SK-N-SH treated with all-trans-retinoic acid at 6 μM for 48 hours (cell line): ENCODE results near the gene SCRN1.
A peak's percentile ranks its signal among the peaks of the same experiment; 100 is the strongest.

Experiments
- ATAC-seq: fragments of 200-7000 bp; cut with Tn5 transposase; 3 replicates; pipeline ENCODE4 v1.9.1; 2020; ENCODE audit warnings: mild to moderate bottlenecking, moderate library complexity
- ARNTL ChIP-seq: fragments of 450-650 bp; formaldehyde crosslinking; IDR thresholded peaks from 2 replicates; pipeline ENCODE4 v1.5.0; 2020; ENCODE audit warnings: low read depth, mild to moderate bottlenecking, moderate library complexity, borderline replicate concordance
- BACH2 ChIP-seq: fragments of 250-450 bp; sonication (Bioruptor Pico); IDR thresholded peaks from 2 replicates; pipeline ENCODE4 v1.9.0; 2021; ENCODE audit warnings: mild to moderate bottlenecking, borderline replicate concordance
- CREB5 ChIP-seq: fragments of 250-450 bp; sonication (Bioruptor Pico); IDR thresholded peaks from 2 replicates; pipeline ENCODE4 v1.5.1; 2020; ENCODE audit warnings: low read depth, mild to moderate bottlenecking, moderate library complexity
- CSDC2 ChIP-seq: fragments of 250-450 bp; sonication (Bioruptor Pico); IDR thresholded peaks from 2 replicates; pipeline ENCODE4 v1.5.0; 2020; ENCODE audit warnings: mild to moderate bottlenecking, moderate library complexity
- CSRNP3 ChIP-seq: fragments of 250-450 bp; sonication (Bioruptor Pico); IDR thresholded peaks from 2 replicates; pipeline ENCODE4 v1.5.1; 2021; ENCODE audit warnings: mild to moderate bottlenecking, moderate library complexity
- ESRRG ChIP-seq: fragments of 250-450 bp; sonication (Bioruptor Pico); IDR thresholded peaks from 2 replicates; pipeline ENCODE4 v1.6.1; 2021; ENCODE audit warnings: mild to moderate bottlenecking
- GLIS3 ChIP-seq: fragments of 250-450 bp; sonication (Bioruptor Pico); IDR thresholded peaks from 2 replicates; pipeline ENCODE4 v1.5.0; 2020; ENCODE audit warnings: mild to moderate bottlenecking, moderate library complexity
- ISL1 ChIP-seq: fragments of 250-450 bp; sonication (Bioruptor Pico); IDR thresholded peaks from 2 replicates; pipeline ENCODE4 v2.1.2; 2022; ENCODE audit warnings: mild to moderate bottlenecking, moderate library complexity
- OSR1 ChIP-seq: fragments of 250-450 bp; sonication (Bioruptor Pico); IDR thresholded peaks from 2 replicates; pipeline ENCODE4 v1.8.0; 2022; ENCODE audit warnings: moderate library complexity, mild to moderate bottlenecking, inconsistent platforms
- PATZ1 ChIP-seq: fragments of 250-450 bp; sonication (Bioruptor Pico); IDR thresholded peaks from 2 replicates; pipeline ENCODE4 v1.8.0; 2020; ENCODE audit warnings: mild to moderate bottlenecking, moderate library complexity, borderline replicate concordance
- POU6F1 ChIP-seq: fragments of 250-450 bp; sonication (Bioruptor Pico); IDR thresholded peaks from 2 replicates; pipeline ENCODE4 v1.8.0; 2021; ENCODE audit warnings: low read depth, mild to moderate bottlenecking, moderate library complexity, borderline replicate concordance
- PPARA ChIP-seq: fragments of 250-450 bp; sonication (Bioruptor Pico); IDR thresholded peaks from 2 replicates; pipeline ENCODE4 v1.5.0; 2020; ENCODE audit warnings: mild to moderate bottlenecking, borderline replicate concordance
- SNAI2 ChIP-seq: fragments of 250-450 bp; sonication (Bioruptor Pico); IDR thresholded peaks from 2 replicates; pipeline ENCODE4 v1.5.0; 2020; ENCODE audit warnings: mild to moderate bottlenecking, moderate library complexity
- TCF4 ChIP-seq: fragments of 250-450 bp; sonication (Bioruptor Pico); IDR thresholded peaks from 2 replicates; pipeline ENCODE4 v1.8.0; 2021; ENCODE audit warnings: mild to moderate bottlenecking, moderate library complexity, borderline replicate concordance
- TOX ChIP-seq: fragments of 250-450 bp; sonication (Bioruptor Pico); IDR thresholded peaks from 2 replicates; pipeline ENCODE4 v1.8.0; 2021; ENCODE audit warnings: mild to moderate bottlenecking, moderate library complexity, borderline replicate concordance
- ZC3H10 ChIP-seq: fragments of 250-450 bp; sonication (Bioruptor Pico); IDR thresholded peaks from 2 replicates; pipeline ENCODE4 v1.5.1; 2021; ENCODE audit warnings: mild to moderate bottlenecking, moderate library complexity
- ZFP3 ChIP-seq: fragments of 250-450 bp; sonication (Bioruptor Pico); IDR thresholded peaks from 2 replicates; pipeline ENCODE4 v1.5.0; 2020; ENCODE audit warnings: mild to moderate bottlenecking, moderate library complexity
- ZFP30 ChIP-seq: fragments of 450-650 bp; formaldehyde crosslinking; IDR thresholded peaks from 2 replicates; pipeline ENCODE4 v1.5.0; 2022; ENCODE audit warnings: mild to moderate bottlenecking, moderate library complexity
- ZNF565 ChIP-seq: fragments of 450-650 bp; formaldehyde crosslinking; conservative IDR thresholded peaks from 2 replicates; pipeline ENCODE4 v1.5.0; 2020; ENCODE audit warnings: low read depth, mild to moderate bottlenecking, moderate library complexity
- ZNF8 ChIP-seq: fragments of 450-650 bp; formaldehyde crosslinking; IDR thresholded peaks from 2 replicates; pipeline ENCODE4 v1.5.0; 2020; ENCODE audit warnings: mild to moderate bottlenecking, moderate library complexity

SCRN1 gene

GRCh38 chr7:29937132-29937531, 52.5 kb downstream of the SCRN1 start:
- ATAC-seq = no peak

GRCh38 chr7:29935111-29935510, 54.5 kb downstream of the SCRN1 start:
- TF ChIP-seq PPARA (CRISPR knock-in tag) (no peak), POU6F1 (CRISPR knock-in tag) (no peak), ZNF565 (CRISPR knock-in tag) (no peak), ISL1 (CRISPR knock-in tag) (no peak), ZNF8 (no peak), CREB5 (CRISPR knock-in tag) (no peak), ZFP30 (no peak), ZC3H10 (CRISPR knock-in tag) (no peak), PATZ1 (CRISPR knock-in tag) (no peak), CSRNP3 (CRISPR knock-in tag) (no peak), BACH2 (CRISPR knock-in tag) (no peak), ARNTL (CRISPR knock-in tag) (no peak), ZFP3 (CRISPR knock-in tag) (no peak), ESRRG (CRISPR knock-in tag) (no peak)
- TF ChIP-seq, all 23 proteins: peak for 0
- peak; percentile 63 for ATAC-seq

More at GRCh38 chr7:29937132-29937531, 52.5 kb downstream of the SCRN1 start:
- TF ChIP-seq PPARA (CRISPR knock-in tag) (no peak), SNAI2 (no peak), GLIS3 (CRISPR knock-in tag) (no peak), PATZ1 (CRISPR knock-in tag) (no peak), CSDC2 (no peak), ZNF8 (no peak), OSR1 (no peak), ISL1 (CRISPR knock-in tag) (no peak), TCF4 (CRISPR knock-in tag) (no peak), ZNF565 (CRISPR knock-in tag) (no peak)

- ATAC-seq = no peak
- TF ChIP-seq ZFP30 = no peak
- TF ChIP-seq SNAI2 = no peak
- TF ChIP-seq TCF4 (CRISPR knock-in tag) = no peak
- TF ChIP-seq ARNTL (CRISPR knock-in tag) = no peak
- no peak for TF ChIP-seq OSR1
- TF ChIP-seq TOX (CRISPR knock-in tag) = no peak
- TF ChIP-seq ZNF8 = no peak
- TF ChIP-seq POU6F1 (CRISPR knock-in tag) = no peak
Measured at GRCh38 chr7:29929018-29929807, 60.4 kb downstream of the SCRN1 start.
